A549 (cell line): ENCODE measurements around the gene PITX3. TPM values are rescaled to one million over a fixed set of nuclear protein-coding genes. Genes with fewer than 3 reads are reported as not detected.

Experiments used
- ATAC-seq, 2 experiments: fragments of 200-7000 bp in 1 of 2; fragments of >200 bp in 1 of 2; cut with Nextera tagmentation in 1 of 2; cut with Tn5 transposase in 1 of 2; 3 replicates each; pipeline versions ENCODE4 v1.8.0 to v1.9.1; 2018 to 2020; ENCODE audit warnings: mild to moderate bottlenecking in 1 of 2, moderate library complexity in 1 of 2
- CTCF ChIA-PET: fragments of 300-600 bp; sonication (Branson Sonifier 250); formaldehyde crosslinking; extraction: SDS; loops from one replicate; lab custom pipeline; 2021; ENCODE audit warnings: antibody characterized with exemption, inconsistent platforms; lab: Yijun Ruan, JAX
- POLR2A ChIA-PET: fragments of 350-600 bp; formaldehyde crosslinking; extraction: SDS; loops from one replicate; lab custom pipeline; 2021; ENCODE audit warnings: antibody characterized with exemption, inconsistent platforms; lab: Yijun Ruan, JAX
- DNase-seq, 2 experiments: peaks; one replicate each; pipeline versions ENCODE4 v3.0.0 to v3.0.0-alpha.2; 2011 to 2016; ENCODE audit warnings: low read depth in 1 of 2, low spot score in 1 of 2
- FAIRE-seq: peaks from 2 replicates; lab custom pipeline; 2011; peaks lifted over from hg19 to GRCh38; lab: Jason Lieb, UNC
- H3K27ac ChIP-seq, 2 experiments: fragments of >200 bp; sonication (Bioruptor Twin); formaldehyde crosslinking; 3 replicates each; pipeline ENCODE4 v1.5.1; 2016 to 2017
- H3K4me1 ChIP-seq: fragments of >200 bp; sonication (Bioruptor Twin); formaldehyde crosslinking; 3 replicates; pipeline ENCODE4 v1.6.1; 2016
- H3K4me2 ChIP-seq: fragments of >200 bp; sonication (Bioruptor Twin); formaldehyde crosslinking; 3 replicates; pipeline ENCODE4 v1.6.1; 2016
- H3K4me3 ChIP-seq: fragments of >200 bp; sonication (Bioruptor Twin); formaldehyde crosslinking; 3 replicates; pipeline ENCODE4 v1.5.1; 2016
- H3K9me3 ChIP-seq: fragments of >200 bp; sonication (Bioruptor Twin); formaldehyde crosslinking; 3 replicates; pipeline ENCODE4 v1.6.1; 2016
- ESRRA ChIP-seq: fragments of 150-350 bp; IDR thresholded peaks from 2 replicates; pipeline ENCODE4 v1.6.1; 2014; ENCODE audit warnings: mild to moderate bottlenecking, low read length, borderline replicate concordance
- HDAC2 ChIP-seq: fragments of 200-600 bp; sonication (generic); IDR thresholded peaks from 2 replicates; pipeline ENCODE4 v1.6.1; 2016
- HEYL ChIP-seq: fragments of 250-450 bp; sonication (Bioruptor Pico); IDR thresholded peaks from 2 replicates; pipeline ENCODE4 v1.8.0; 2021; ENCODE audit warnings: mild to moderate bottlenecking, moderate library complexity
- JUN ChIP-seq, 2 experiments: fragments of >200 bp; sonication (Bioruptor Twin); formaldehyde crosslinking; IDR thresholded peaks; 2 replicates in 1 of 2; 3 replicates in 1 of 2; pipeline ENCODE4 v1.6.1; 2016 to 2017
- NPAS2 ChIP-seq: fragments of 250-450 bp; sonication (Bioruptor Pico); IDR thresholded peaks from 2 replicates; pipeline ENCODE4 v1.8.0; 2022; ENCODE audit warnings: mild to moderate bottlenecking, moderate library complexity, borderline replicate concordance
- POLR2A ChIP-seq: IDR thresholded peaks from 2 replicates; pipeline ENCODE4 v1.6.1; 2012; ENCODE audit warnings: mild to moderate bottlenecking, low read length
- RAD21 ChIP-seq, 2 experiments: fragments of >200 bp in 1 of 2; sonication (Bioruptor Twin) in 1 of 2; formaldehyde crosslinking in 1 of 2; IDR thresholded peaks in 1 of 2; conservative IDR thresholded peaks in 1 of 2; 2 replicates in 1 of 2; 3 replicates in 1 of 2; pipeline ENCODE4 v1.6.1; 2012 to 2018; ENCODE audit warnings: inconsistent platforms in 1 of 2
- RNF2 ChIP-seq: fragments of 200-600 bp; sonication (generic); IDR thresholded peaks from 2 replicates; pipeline ENCODE4 v1.6.1; 2016; ENCODE audit warnings: low read depth, mild to moderate bottlenecking, antibody characterized with exemption, moderate library complexity, borderline replicate concordance
- SMC3 ChIP-seq: fragments of >200 bp; sonication (Bioruptor Twin); formaldehyde crosslinking; IDR thresholded peaks from 3 replicates; pipeline ENCODE4 v1.6.1; 2018; ENCODE audit warnings: inconsistent platforms
- ZC3H11A ChIP-seq: fragments of 450-650 bp; IDR thresholded peaks from 2 replicates; pipeline ENCODE4 v1.6.1; 2014; ENCODE audit warnings: antibody characterized with exemption, mild to moderate bottlenecking
- ZSCAN20 ChIP-seq: fragments of 250-450 bp; sonication (Bioruptor Pico); IDR thresholded peaks from 2 replicates; pipeline ENCODE4 v1.8.0; 2022; ENCODE audit warnings: mild to moderate bottlenecking, moderate library complexity
- WGBS: methylation state at CpG from one replicate; pipeline ENCODE4 v1.1.6; 2017; ENCODE audit errors: missing lambda C conversion rate; 5-methylcytosine and 5-hydroxymethylcytosine counted together
- polyA plus RNA-seq, 4 experiments: library from polyadenylated mRNA; depleted of rRNA in 3 of 4; stranded (reverse); fragments of >200 nt; fragmentation: RNase III in 1 of 4; extraction: RNeasy Plus Mini Kit Qiagen cat#74134 plus additional on column Dnase treatment in 1 of 4; gene quantifications; 2 replicates in 3 of 4; 3 replicates in 1 of 4; pipeline ENCODE4 v1.2.3, GENCODE V29; 2011 to 2017
- TF ChIP-seq, protein P1 (sequence below): IDR thresholded peaks from 2 replicates; pipeline ENCODE4 v1.6.1; 2012
- TF ChIP-seq, protein P2 (sequence below): fragments of >200 bp; sonication (Bioruptor Twin); formaldehyde crosslinking; IDR thresholded peaks from 3 replicates; pipeline ENCODE4 v1.5.1; 2016
- TF ChIP-seq, protein P3 (sequence below): IDR thresholded peaks from 2 replicates; pipeline ENCODE4 v1.6.1; 2012

Gene PITX3
- polyA plus RNA-seq, 2 of the 4 experiments (the other 2 are of a cell fraction) = 0.09 TPM; not detected in 1

DNA sequence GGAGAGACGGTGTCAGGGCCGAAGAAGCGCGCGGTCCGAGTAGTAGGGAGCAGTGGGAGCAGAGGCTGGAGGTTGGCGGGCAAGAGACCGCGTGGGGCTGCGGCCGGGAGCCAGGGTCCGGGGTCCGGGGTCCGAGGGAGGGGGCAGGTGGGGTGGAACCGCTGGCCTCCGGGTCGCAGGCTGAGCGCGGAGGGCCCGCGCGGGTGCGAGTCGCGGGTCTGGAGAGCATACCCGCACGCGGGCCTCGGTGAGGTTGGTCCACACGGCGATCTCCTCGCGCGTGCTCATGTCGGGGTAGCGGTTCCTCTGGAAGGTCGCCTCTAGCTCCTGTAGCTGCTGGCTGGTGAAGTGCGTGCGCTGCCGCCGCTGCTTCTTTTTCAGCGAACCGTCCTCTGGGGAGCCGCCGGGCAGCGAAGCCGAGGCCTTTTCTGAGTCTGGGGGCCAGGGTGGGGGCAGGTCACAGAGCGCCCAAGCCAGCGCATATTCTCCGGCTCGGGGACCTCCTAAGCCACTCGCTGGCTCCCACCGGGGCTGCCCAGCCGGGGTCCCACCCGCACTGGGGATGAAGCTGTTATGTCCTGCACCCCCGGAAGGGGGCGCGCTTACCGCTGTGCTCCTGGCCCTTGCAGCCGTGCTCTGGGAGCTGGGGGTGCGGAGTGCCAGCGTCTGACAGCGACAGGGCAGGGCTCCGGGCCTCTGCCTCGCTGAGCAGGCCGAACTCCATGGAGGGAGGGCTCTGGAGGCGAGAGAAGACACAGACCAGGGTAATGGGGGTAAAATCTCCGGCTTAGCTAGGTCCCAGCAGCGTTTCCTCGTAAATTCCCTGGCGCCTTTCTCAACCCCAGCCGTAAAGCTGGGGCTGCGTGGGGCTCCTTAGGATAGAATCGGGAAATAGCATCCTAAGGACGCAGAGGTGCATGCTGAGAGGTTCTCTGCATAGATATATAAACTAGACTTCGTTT is 9.7 kb downstream of the PITX3 start:
- DNase-seq (peak; percentile 68 to 94), ATAC-seq (peak; percentile 43 to 82), FAIRE-seq (no peak)
- Histone ChIP-seq H3K27ac (peak overlapping the region; percentile 7 to 72; a peak in 3 of 6 replicates), H3K4me2 (peak overlapping the region; percentile 99), H3K4me3 (peak overlapping the region; percentile 47), H3K4me1 (peaks cover 27% of the 10 kb centered on the region), H3K9me3 (no peaks in the 10 kb centered on the region)
- TF ChIP-seq, protein P1, sequence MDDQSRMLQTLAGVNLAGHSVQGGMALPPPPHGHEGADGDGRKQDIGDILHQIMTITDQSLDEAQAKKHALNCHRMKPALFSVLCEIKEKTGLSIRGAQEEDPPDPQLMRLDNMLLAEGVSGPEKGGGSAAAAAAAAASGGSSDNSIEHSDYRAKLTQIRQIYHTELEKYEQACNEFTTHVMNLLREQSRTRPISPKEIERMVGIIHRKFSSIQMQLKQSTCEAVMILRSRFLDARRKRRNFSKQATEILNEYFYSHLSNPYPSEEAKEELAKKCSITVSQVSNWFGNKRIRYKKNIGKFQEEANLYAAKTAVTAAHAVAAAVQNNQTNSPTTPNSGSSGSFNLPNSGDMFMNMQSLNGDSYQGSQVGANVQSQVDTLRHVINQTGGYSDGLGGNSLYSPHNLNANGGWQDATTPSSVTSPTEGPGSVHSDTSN = no peak
- TF ChIP-seq ESRRA (no peak), JUN (IDR thresholded peaks at IDR 0.05) (0 out of 5 replicates have a peak, but pooled peaks of 1 of the 2 experiments have one; percentile 19), ZC3H11A (no peak), RAD21 (conservative IDR thresholded peaks at IDR 0.05 in 1 of 2, IDR thresholded peaks at IDR 0.05 in 1 of 2) (peak; percentile 59 to 66), HEYL (no peak), SMC3 (peak; percentile 71)
- TF ChIP-seq, protein P2, sequence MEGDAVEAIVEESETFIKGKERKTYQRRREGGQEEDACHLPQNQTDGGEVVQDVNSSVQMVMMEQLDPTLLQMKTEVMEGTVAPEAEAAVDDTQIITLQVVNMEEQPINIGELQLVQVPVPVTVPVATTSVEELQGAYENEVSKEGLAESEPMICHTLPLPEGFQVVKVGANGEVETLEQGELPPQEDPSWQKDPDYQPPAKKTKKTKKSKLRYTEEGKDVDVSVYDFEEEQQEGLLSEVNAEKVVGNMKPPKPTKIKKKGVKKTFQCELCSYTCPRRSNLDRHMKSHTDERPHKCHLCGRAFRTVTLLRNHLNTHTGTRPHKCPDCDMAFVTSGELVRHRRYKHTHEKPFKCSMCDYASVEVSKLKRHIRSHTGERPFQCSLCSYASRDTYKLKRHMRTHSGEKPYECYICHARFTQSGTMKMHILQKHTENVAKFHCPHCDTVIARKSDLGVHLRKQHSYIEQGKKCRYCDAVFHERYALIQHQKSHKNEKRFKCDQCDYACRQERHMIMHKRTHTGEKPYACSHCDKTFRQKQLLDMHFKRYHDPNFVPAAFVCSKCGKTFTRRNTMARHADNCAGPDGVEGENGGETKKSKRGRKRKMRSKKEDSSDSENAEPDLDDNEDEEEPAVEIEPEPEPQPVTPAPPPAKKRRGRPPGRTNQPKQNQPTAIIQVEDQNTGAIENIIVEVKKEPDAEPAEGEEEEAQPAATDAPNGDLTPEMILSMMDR = peak; percentile 90
- 21% methylated on average over 44 of the region's 76 CpGs for WGBS
- ChIA-PET CTCF (interaction anchor here (0.6 to 24.2 kb wide), 45 partner anchors 8 to 369 kb away, joined by 3 to 886 read pairs (median 8); partner anchors contain the start of genes FBXL15, GBF1, NFKB2 and PITX3), POLR2A (interaction anchor here (0.6 to 1.5 kb wide), 7 partner anchors 14 to 186 kb away, joined by 3 to 6 read pairs (median 3); partner anchors contain the start of genes GBF1 and NFKB2)

DNA sequence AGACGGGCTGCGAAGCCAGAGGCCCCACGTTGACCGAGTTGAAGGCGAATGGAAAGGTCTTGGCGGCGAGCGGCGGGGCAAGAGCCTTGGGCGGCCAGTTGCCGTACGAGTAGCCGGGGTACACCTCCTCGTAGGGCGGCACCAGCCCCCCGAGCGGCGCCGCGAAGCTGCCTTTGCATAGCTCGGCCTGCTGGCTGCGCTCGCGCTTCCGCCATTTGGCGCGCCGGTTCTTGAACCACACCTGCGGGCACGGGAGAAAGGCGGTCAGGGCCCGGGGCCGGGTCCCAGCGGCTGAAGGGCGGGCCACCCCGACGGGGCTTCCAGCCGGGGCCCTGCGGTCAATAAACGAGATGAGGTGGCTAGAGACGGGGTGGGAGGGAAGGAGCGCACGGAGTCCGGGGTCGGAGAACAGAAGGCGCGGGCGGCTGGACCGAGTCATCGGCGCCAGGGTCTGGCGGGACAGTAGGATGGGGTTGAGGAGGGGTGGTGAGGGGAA is 10.4 kb downstream of the PITX3 start:
- H3K4me1 ChIP-seq = peaks cover 29% of the 10 kb centered on the region
- ATAC-seq = peak; percentile 14 to 21; a peak in 4 of 6 replicates
- CTCF ChIA-PET = interaction anchor here (0.7 to 24.2 kb wide), 58 partner anchors 9 to 355 kb away, joined by 3 to 886 read pairs (median 8); partner anchors contain the start of genes C10orf95, FBXL15, GBF1 and NFKB2
- POLR2A ChIA-PET = interaction anchor here (0.6 to 2.0 kb wide), 7 partner anchors 14 to 187 kb away, joined by 3 to 7 read pairs (median 3); partner anchors contain the start of genes GBF1 and NFKB2
- peak overlapping the region; percentile 47 for H3K4me3 ChIP-seq
- TF ChIP-seq POLR2A (no peak), ZSCAN20 (CRISPR knock-in tag) (no peak), NPAS2 (no peak)
- TF ChIP-seq, protein P3, sequence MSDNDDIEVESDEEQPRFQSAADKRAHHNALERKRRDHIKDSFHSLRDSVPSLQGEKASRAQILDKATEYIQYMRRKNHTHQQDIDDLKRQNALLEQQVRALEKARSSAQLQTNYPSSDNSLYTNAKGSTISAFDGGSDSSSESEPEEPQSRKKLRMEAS = peak; percentile 30
- H3K4me2 ChIP-seq = peak overlapping the region; percentile 99
- H3K9me3 ChIP-seq = no peaks in the 10 kb centered on the region
- DNase-seq = peak; percentile 40 to 60
- 6% methylated on average over 37 of the region's 52 CpGs for WGBS
- FAIRE-seq = no peak
- peak overlapping the region; percentile 29 to 72; a peak in 4 of 6 replicates for H3K27ac ChIP-seq

DNA sequence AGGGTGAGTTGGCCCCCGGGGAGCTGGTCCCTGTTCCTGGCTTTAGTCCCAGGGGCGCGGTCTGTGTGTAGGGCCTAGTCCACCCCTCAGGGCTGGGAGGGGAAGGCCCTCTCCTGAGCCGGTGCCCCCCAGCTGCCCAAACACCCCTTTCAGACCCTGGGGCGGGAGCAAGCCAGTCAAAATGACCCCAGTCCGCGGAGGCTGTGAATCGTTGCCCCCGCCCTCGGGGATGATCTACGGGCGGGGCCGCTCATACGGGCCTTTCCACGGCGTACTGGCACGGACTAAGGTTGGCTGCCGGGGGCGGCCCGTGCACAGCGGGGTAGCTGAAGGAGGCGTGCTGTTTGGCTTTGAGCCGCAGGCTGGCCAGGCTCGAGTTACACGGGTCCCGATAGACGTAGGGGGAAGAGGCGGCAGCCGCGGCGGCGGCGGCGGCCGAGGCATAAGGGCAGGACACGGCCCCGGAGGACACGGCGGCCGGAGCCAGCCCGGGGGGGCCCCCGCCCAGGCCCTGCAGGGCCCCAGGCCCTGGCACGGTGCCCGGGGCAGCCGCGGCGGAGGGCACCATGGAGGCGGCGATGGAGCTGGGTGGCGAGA is 10.9 kb downstream of the PITX3 start:
- ATAC-seq (peak; percentile 39 to 46), FAIRE-seq (no peak), DNase-seq (peak; percentile 66)
- CTCF ChIA-PET = interaction anchor here (0.7 to 24.2 kb wide), 59 partner anchors 10 to 414 kb away, joined by 3 to 886 read pairs (median 8); partner anchors contain the start of genes C10orf95, FBXL15, GBF1 and NFKB2
- TF ChIP-seq RNF2 = peak; percentile 81
- TF ChIP-seq HDAC2 = no peak
- Histone ChIP-seq H3K4me3 (peak overlapping the region; percentile 47), H3K9me3 (no peaks in the 10 kb centered on the region), H3K27ac (peak overlapping the region; percentile 29 to 72; a peak in 4 of 6 replicates), H3K4me2 (peak overlapping the region; percentile 99), H3K4me1 (peaks cover 29% of the 10 kb centered on the region)
- WGBS = 9% methylated on average over 6 of the region's 50 CpGs
- POLR2A ChIA-PET = interaction anchor here (0.6 to 2.0 kb wide), 7 partner anchors 15 to 169 kb away, joined by 3 to 7 read pairs (median 4); partner anchors contain the start of genes GBF1 and NFKB2
